Non-pigmented ciliary epithelial cell (primary cell): ENCODE data around the gene CHRD.

Source experiments
- DNase-seq: peaks from one replicate; pipeline ENCODE4 v3.0.0-alpha.2; 2010; ENCODE audit warnings: low read depth

Gene CHRD

GRCh38 chr3:184383033-184383740 lies 3.3 kb downstream of the CHRD start:
- no peak for DNase-seq

GRCh38 chr3:184384342-184384741 lies 4.5 kb downstream of the CHRD start:
- no peak for DNase-seq

GRCh38 chr3:184384856-184385422 lies 5.1 kb downstream of the CHRD start:
- no peak for DNase-seq

- no peak for DNase-seq
These were observed 6.4 kb downstream of the CHRD start for GRCh38 chr3:184386047-184386806.

GRCh38 chr3:184387174-184387714 lies 7.4 kb downstream of the CHRD start:
- no peak for DNase-seq

GRCh38 chr3:184388164-184388935 lies 8.5 kb downstream of the CHRD start:
- no peak for DNase-seq

- no peak for DNase-seq
These were observed 9.0 kb downstream of the CHRD start for GRCh38 chr3:184388936-184389230.

- no peak for DNase-seq
These were observed 9.5 kb downstream of the CHRD start for GRCh38 chr3:184389384-184389783.

- no peak for DNase-seq
These were observed 10.2 kb downstream of the CHRD start for GRCh38 chr3:184389935-184390528.

GRCh38 chr3:184391266-184391665 lies 11.4 kb downstream of the CHRD start:
- no peak for DNase-seq

GRCh38 chr3:184395320-184395660 lies 15.4 kb downstream of the CHRD start:
- DNase-seq = no peak

GRCh38 chr3:184399410-184399809 lies 19.6 kb downstream of the CHRD start:
- DNase-seq = peak; percentile 82

GRCh38 chr3:184405075-184406030 lies 25.5 kb downstream of the CHRD start:
- no peak for DNase-seq

- DNase-seq = no peak
These were observed 29.6 kb downstream of the CHRD start for GRCh38 chr3:184409331-184409926.

GRCh38 chr3:184409946-184410500 lies 30.2 kb downstream of the CHRD start:
- no peak for DNase-seq

GRCh38 chr3:184414418-184415202 lies 34.8 kb downstream of the CHRD start:
- no peak for DNase-seq

GRCh38 chr3:184415203-184415490 lies 35.3 kb downstream of the CHRD start:
- DNase-seq = no peak

GRCh38 chr3:184417619-184418327 lies 37.9 kb downstream of the CHRD start:
- no peak for DNase-seq

- no peak for DNase-seq
These were observed 39.3 kb downstream of the CHRD start for GRCh38 chr3:184419171-184419570.
